ENCODE data around the gene EIF3F.

- TF ChIP-seq POLR2A (IDR thresholded peaks at IDR 0.05; ENCODE audit: low read depth, low read length) (no peak), POLR2AphosphoS5 (IDR thresholded peaks at IDR 0.05; ENCODE audit: low read depth, low read length) (no peak)
Measured at GRCh38 chr11:8022876-8023275, 35.7 kb downstream of the EIF3F start.

Data from GM12891 (cell line).